Mucosa of gallbladder (tissue), 1 donor: Measurements from ENCODE around the gene OR52E6. TPM values are rescaled to one million over a fixed set of nuclear protein-coding genes. Genes with fewer than 3 reads are reported as not detected.

Experiments used
- DNase-seq: peaks from one replicate; pipeline ENCODE4 v3.0.0-alpha.2; 2020; ENCODE audit warnings: low spot score
- total RNA-seq: library from RNA; stranded (reverse); gene quantifications from one replicate; pipeline ENCODE4 v1.2.1, GENCODE V29; 2021
- donor health status: DM: no; HTN: no; CAD: no.

OR52E6 gene
- total RNA-seq, 1 donor from 2014 or later: not detected

GRCh38 chr11:5803982-5804381 is 37.7 kb downstream of the OR52E6 start:
- DNase-seq: no peak

- DNase-seq: no peak
Observed at GRCh38 chr11:5796541-5796940, 45.2 kb downstream of the OR52E6 start.

GRCh38 chr11:5791165-5791564 is 50.5 kb downstream of the OR52E6 start, which contains the start of gene OR52N1:
TSS of gene OR52N1 (minus strand) at chr11:5791265. CDS start at chr11:5788816, 2,449 bp downstream.
- DNase-seq: no peak

Other genes with a start within 250 kb of the OR52E6 start
- 2.1 TPM for gene TRIM6, start 245.3 kb downstream of the OR52E6 start, total RNA-seq
- gene TRIM34, start 216.9 kb downstream of the OR52E6 start, total RNA-seq: 8.6 TPM
- 39.8 TPM for gene TRIM5, start 156.8 kb downstream of the OR52E6 start, total RNA-seq
- gene TRIM22, start 152.1 kb downstream of the OR52E6 start, total RNA-seq: 43.9 TPM
- not detected for gene OR56B1, start 105.4 kb downstream of the OR52E6 start, total RNA-seq
- gene OR52N4, start 87.7 kb downstream of the OR52E6 start, total RNA-seq: not detected
- not detected for gene OR52N5, start 58.5 kb downstream of the OR52E6 start, total RNA-seq
- not detected for gene OR52N1, start 50.6 kb downstream of the OR52E6 start, total RNA-seq
- gene OR52N2, start 33.0 kb downstream of the OR52E6 start, total RNA-seq: not detected
- gene OR52E8, start 15.8 kb upstream of the OR52E6 start, total RNA-seq: not detected
- not detected for gene OR52E4, start 38.7 kb upstream of the OR52E6 start, total RNA-seq
- gene OR52E5, start 51.3 kb upstream of the OR52E6 start, total RNA-seq: not detected
- gene OR56A3, start 100.4 kb upstream of the OR52E6 start, total RNA-seq: not detected
- not detected for gene OR56A5, start 126.6 kb upstream of the OR52E6 start, total RNA-seq
- gene OR52L1, start 145.1 kb upstream of the OR52E6 start, total RNA-seq: not detected
- gene OR56A4, start 165.0 kb upstream of the OR52E6 start, total RNA-seq: 0.06 TPM
- 0.03 TPM for gene OR56A1, start 188.9 kb upstream of the OR52E6 start, total RNA-seq